HEK293T (cell line): Measurements from ENCODE around the gene TUSC2.

Source experiments
- FOXA1 ChIP-seq: fragments of 450-650 bp; IDR thresholded peaks from 2 replicates; pipeline ENCODE4 v1.6.1; 2016; ENCODE audit warnings: mild to moderate bottlenecking
- HDGF ChIP-seq: fragments of 450-650 bp; IDR thresholded peaks from 2 replicates; pipeline ENCODE4 v1.6.1; 2017; ENCODE audit warnings: antibody characterized with exemption, borderline replicate concordance
- LEF1 ChIP-seq: fragments of 450-650 bp; IDR thresholded peaks from 2 replicates; pipeline ENCODE4 v1.6.1; 2017; ENCODE audit warnings: mild to moderate bottlenecking, borderline replicate concordance
- TARDBP ChIP-seq: fragments of 450-650 bp; IDR thresholded peaks from 2 replicates; pipeline ENCODE4 v1.6.1; 2016
- ZNF384 ChIP-seq: fragments of 450-650 bp; IDR thresholded peaks from 2 replicates; pipeline ENCODE4 v1.6.1; 2016

GRCh38 chr3:50373146-50374051 is 45.4 kb upstream of the TUSC2 start:
- TF ChIP-seq FOXA1 (no peak), HDGF (no peak), TARDBP (no peak), ZNF384 (no peak), LEF1 (no peak)
